HepG2 (cell line): ENCODE measurements around the gene MYOM1.

Experiments
- ATF7 ChIP-seq, 2 experiments: fragments of 450-650 bp in 1 of 2; sonication (generic) in 1 of 2; formaldehyde crosslinking in 1 of 2; IDR thresholded peaks; 2 replicates each; pipeline versions ENCODE4 v1.4.0 to v1.6.1; 2016 to 2020; ENCODE audit warnings: antibody characterized with exemption in 1 of 2, mild to moderate bottlenecking in 1 of 2, missing genetic modification reagents in 1 of 2
- CC2D1A ChIP-seq: sonication (generic); formaldehyde crosslinking; IDR thresholded peaks from 2 replicates; pipeline ENCODE4 v1.8.1; 2023; ENCODE audit warnings: mild to moderate bottlenecking, missing genetic modification reagents
- CHD4 ChIP-seq: fragments of 200-600 bp; sonication (generic); IDR thresholded peaks from 2 replicates; pipeline ENCODE4 v1.7.0; 2017; ENCODE audit warnings: mild to moderate bottlenecking, low read length, borderline replicate concordance
- FOXP1 ChIP-seq, 2 experiments: fragments of 450-650 bp in 1 of 2; IDR thresholded peaks; 2 replicates each; pipeline ENCODE4 v1.6.1; 2017 to 2018; ENCODE audit warnings: antibody characterized with exemption in 1 of 2
- MBNL3 ChIP-seq: fragments of 250-450 bp; sonication (Bioruptor Pico); conservative IDR thresholded peaks from 2 replicates; pipeline ENCODE4 v1.8.0; 2022; ENCODE audit warnings: mild to moderate bottlenecking, inconsistent platforms
- NR2F6 ChIP-seq, 2 experiments: IDR thresholded peaks; 2 replicates each; pipeline ENCODE4 v1.6.1; 2016; ENCODE audit warnings: antibody characterized with exemption in 1 of 2, mild to moderate bottlenecking in 1 of 2
- REPIN1 ChIP-seq: sonication (generic); formaldehyde crosslinking; IDR thresholded peaks from 2 replicates; pipeline ENCODE4 v1.8.0; 2022; ENCODE audit warnings: missing genetic modification reagents, low read depth, mild to moderate bottlenecking, borderline replicate concordance
- TBP ChIP-seq: sonication (generic); formaldehyde crosslinking; IDR thresholded peaks from 2 replicates; pipeline ENCODE4 v1.5.0; 2020; ENCODE audit warnings: missing genetic modification reagents
- ZNF24 ChIP-seq: fragments of 450-650 bp; IDR thresholded peaks from 2 replicates; pipeline ENCODE4 v1.6.1; 2017; ENCODE audit warnings: antibody characterized with exemption, mild to moderate bottlenecking
- ZNF747 ChIP-seq: sonication (generic); formaldehyde crosslinking; IDR thresholded peaks from 2 replicates; pipeline ENCODE4 v1.8.1; 2023; ENCODE audit warnings: missing genetic modification reagents, mild to moderate bottlenecking, borderline replicate concordance
- TF ChIP-seq, protein P1 (sequence below): sonication (generic); formaldehyde crosslinking; IDR thresholded peaks from 2 replicates; pipeline ENCODE4 v1.4.0; 2020; ENCODE audit warnings: missing genetic modification reagents
- TF ChIP-seq, protein P2 (sequence below): sonication (generic); formaldehyde crosslinking; IDR thresholded peaks from 2 replicates; pipeline ENCODE4 v1.8.0; 2022; ENCODE audit warnings: mild to moderate bottlenecking, missing genetic modification reagents; ENCODE audit not compliant: insufficient replicate concordance
- TF ChIP-seq, protein P3 (sequence below): sonication (generic); formaldehyde crosslinking; IDR thresholded peaks from 2 replicates; pipeline ENCODE4 v1.5.0; 2020; ENCODE audit warnings: mild to moderate bottlenecking, missing genetic modification reagents, moderate library complexity
- TF ChIP-seq, protein P4 (sequence below): sonication (generic); formaldehyde crosslinking; IDR thresholded peaks from 2 replicates; pipeline ENCODE4 v1.4.0; 2020; ENCODE audit warnings: missing genetic modification reagents; ENCODE audit errors: not compliant biosample characterization

DNA sequence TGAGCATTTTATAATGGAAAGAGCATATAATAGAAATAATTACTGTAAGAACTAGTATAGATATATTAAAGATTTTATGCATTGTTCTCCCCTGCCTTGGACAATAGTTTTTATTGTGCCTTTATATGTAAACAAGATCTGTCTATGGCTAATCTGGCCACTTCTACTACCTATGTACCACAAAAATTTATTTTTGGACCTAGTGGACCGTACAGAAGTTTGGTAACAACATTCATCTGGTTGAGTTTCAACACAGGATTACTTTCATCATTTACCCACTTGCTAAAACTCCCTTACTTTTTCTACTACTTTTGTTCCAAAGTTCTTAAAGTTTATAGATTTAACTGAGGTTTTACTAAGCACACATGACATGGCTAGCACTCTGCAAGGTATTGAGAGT lies 13.2 kb upstream of the MYOM1 start:
- TF ChIP-seq, protein P1, sequence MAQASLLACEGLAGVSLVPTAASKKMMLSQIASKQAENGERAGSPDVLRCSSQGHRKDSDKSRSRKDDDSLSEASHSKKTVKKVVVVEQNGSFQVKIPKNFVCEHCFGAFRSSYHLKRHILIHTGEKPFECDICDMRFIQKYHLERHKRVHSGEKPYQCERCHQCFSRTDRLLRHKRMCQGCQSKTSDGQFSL (CRISPR knock-in tag) = no peak
- no peak for TF ChIP-seq ZNF24
- TF ChIP-seq, protein P2, sequence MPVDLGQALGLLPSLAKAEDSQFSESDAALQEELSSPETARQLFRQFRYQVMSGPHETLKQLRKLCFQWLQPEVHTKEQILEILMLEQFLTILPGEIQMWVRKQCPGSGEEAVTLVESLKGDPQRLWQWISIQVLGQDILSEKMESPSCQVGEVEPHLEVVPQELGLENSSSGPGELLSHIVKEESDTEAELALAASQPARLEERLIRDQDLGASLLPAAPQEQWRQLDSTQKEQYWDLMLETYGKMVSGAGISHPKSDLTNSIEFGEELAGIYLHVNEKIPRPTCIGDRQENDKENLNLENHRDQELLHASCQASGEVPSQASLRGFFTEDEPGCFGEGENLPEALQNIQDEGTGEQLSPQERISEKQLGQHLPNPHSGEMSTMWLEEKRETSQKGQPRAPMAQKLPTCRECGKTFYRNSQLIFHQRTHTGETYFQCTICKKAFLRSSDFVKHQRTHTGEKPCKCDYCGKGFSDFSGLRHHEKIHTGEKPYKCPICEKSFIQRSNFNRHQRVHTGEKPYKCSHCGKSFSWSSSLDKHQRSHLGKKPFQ = no peak
- no peak for TF ChIP-seq ZNF747 (CRISPR knock-in tag)
- no peak for TF ChIP-seq REPIN1 (CRISPR knock-in tag)
- no peak for TF ChIP-seq FOXP1 (IDR thresholded peaks at IDR 0.05)
- no peak for TF ChIP-seq FOXP1 (CRISPR knock-in tag; IDR thresholded peaks at IDR 0.05)
- TF ChIP-seq, protein P3, sequence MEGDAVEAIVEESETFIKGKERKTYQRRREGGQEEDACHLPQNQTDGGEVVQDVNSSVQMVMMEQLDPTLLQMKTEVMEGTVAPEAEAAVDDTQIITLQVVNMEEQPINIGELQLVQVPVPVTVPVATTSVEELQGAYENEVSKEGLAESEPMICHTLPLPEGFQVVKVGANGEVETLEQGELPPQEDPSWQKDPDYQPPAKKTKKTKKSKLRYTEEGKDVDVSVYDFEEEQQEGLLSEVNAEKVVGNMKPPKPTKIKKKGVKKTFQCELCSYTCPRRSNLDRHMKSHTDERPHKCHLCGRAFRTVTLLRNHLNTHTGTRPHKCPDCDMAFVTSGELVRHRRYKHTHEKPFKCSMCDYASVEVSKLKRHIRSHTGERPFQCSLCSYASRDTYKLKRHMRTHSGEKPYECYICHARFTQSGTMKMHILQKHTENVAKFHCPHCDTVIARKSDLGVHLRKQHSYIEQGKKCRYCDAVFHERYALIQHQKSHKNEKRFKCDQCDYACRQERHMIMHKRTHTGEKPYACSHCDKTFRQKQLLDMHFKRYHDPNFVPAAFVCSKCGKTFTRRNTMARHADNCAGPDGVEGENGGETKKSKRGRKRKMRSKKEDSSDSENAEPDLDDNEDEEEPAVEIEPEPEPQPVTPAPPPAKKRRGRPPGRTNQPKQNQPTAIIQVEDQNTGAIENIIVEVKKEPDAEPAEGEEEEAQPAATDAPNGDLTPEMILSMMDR (CRISPR knock-in tag) = no peak
- no peak for TF ChIP-seq TBP (CRISPR knock-in tag)
- TF ChIP-seq CC2D1A = no peak
- TF ChIP-seq, protein P4, sequence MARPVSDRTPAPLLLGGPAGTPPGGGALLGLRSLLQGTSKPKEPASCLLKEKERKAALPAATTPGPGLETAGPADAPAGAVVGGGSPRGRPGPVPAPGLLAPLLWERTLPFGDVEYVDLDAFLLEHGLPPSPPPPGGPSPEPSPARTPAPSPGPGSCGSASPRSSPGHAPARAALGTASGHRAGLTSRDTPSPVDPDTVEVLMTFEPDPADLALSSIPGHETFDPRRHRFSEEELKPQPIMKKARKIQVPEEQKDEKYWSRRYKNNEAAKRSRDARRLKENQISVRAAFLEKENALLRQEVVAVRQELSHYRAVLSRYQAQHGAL = no peak
- TF ChIP-seq MBNL3 = no peak
- TF ChIP-seq ATF7 (IDR thresholded peaks at IDR 0.05) = no peak
- TF ChIP-seq ATF7 (CRISPR knock-in tag; IDR thresholded peaks at IDR 0.05) = no peak
- no peak for TF ChIP-seq NR2F6 (IDR thresholded peaks at IDR 0.05)
- no peak for TF ChIP-seq NR2F6 (CRISPR knock-in tag; IDR thresholded peaks at IDR 0.05)
- TF ChIP-seq CHD4 = no peak
